RWPE2 (cell line): ENCODE measurements around the gene LARP1.

Source experiments
- ATAC-seq: fragments of 200-7000 bp; cut with Tn5 transposase; 3 replicates; pipeline ENCODE4 v1.9.1; 2021; ENCODE audit warnings: low read depth
- DNase-seq: peaks from one replicate; pipeline ENCODE4 v3.0.0-alpha.2; 2020; ENCODE audit warnings: low spot score
- H3K27ac ChIP-seq: fragments of 450-650 bp; 2 replicates; pipeline ENCODE4 v1.5.1; 2017; ENCODE audit warnings: mild to moderate bottlenecking; ENCODE audit not compliant: poor library complexity, severe bottlenecking
- H3K27me3 ChIP-seq: fragments of 250-450 bp; sonication (Bioruptor Pico); 2 replicates; pipeline ENCODE4 v1.5.1; 2021; ENCODE audit warnings: mild to moderate bottlenecking, moderate library complexity; ENCODE audit not compliant: insufficient read depth, poor library complexity, severe bottlenecking
- H3K36me3 ChIP-seq: fragments of 250-450 bp; sonication (Bioruptor Pico); 2 replicates; pipeline ENCODE4 v1.5.1; 2020; ENCODE audit warnings: low read depth, mild to moderate bottlenecking, moderate library complexity
- H3K4me1 ChIP-seq: fragments of 250-450 bp; sonication (Bioruptor Pico); 2 replicates; pipeline ENCODE4 v1.5.1; 2021; ENCODE audit warnings: mild to moderate bottlenecking, moderate library complexity; ENCODE audit not compliant: insufficient read depth, poor library complexity, severe bottlenecking
- H3K4me3 ChIP-seq: fragments of 250-450 bp; sonication (Bioruptor Pico); 2 replicates; pipeline ENCODE4 v1.5.1; 2021; ENCODE audit warnings: mild to moderate bottlenecking, moderate library complexity; ENCODE audit not compliant: severe bottlenecking
- H3K9me3 ChIP-seq: fragments of 250-450 bp; sonication (Bioruptor Pico); 2 replicates; pipeline ENCODE4 v1.5.1; 2021; ENCODE audit warnings: mild to moderate bottlenecking, moderate library complexity; ENCODE audit not compliant: severe bottlenecking
- CTCF ChIP-seq: fragments of 450-650 bp; IDR thresholded peaks from one replicate; pipeline ENCODE4 v1.5.1; 2017; ENCODE audit warnings: mild to moderate bottlenecking, moderate library complexity; ENCODE audit not compliant: poor library complexity, severe bottlenecking

LARP1 gene

GRCh38 chr5:154844809-154845208 is 89.6 kb downstream of the LARP1 start:
- Histone ChIP-seq H3K4me1 (no peaks in the 10 kb centered on the region), H3K9me3 (no peaks in the 10 kb centered on the region), H3K27ac (no peak overlapping the region), H3K36me3 (no peaks in the 10 kb centered on the region), H3K27me3 (no peaks in the 10 kb centered on the region), H3K4me3 (no peak overlapping the region)
- DNase-seq (no peak), ATAC-seq (no peak)
- TF ChIP-seq CTCF, result no peak

- no peaks in the 10 kb centered on the region for H3K27me3 ChIP-seq
- H3K9me3 ChIP-seq, result no peaks in the 10 kb centered on the region
- no peak for TF ChIP-seq CTCF
- ATAC-seq (no peak), DNase-seq (no peak)
- no peaks in the 10 kb centered on the region for H3K36me3 ChIP-seq
- H3K4me1 ChIP-seq, result peaks cover 6% of the 10 kb centered on the region
- no peak overlapping the region for H3K27ac ChIP-seq
- no peak overlapping the region for H3K4me3 ChIP-seq
Measured at GRCh38 chr5:154849264-154849785, 94.1 kb downstream of the LARP1 start.

GRCh38 chr5:154849791-154850201 is 94.6 kb downstream of the LARP1 start:
- Histone ChIP-seq H3K4me1 (peaks cover 6% of the 10 kb centered on the region), H3K27me3 (no peaks in the 10 kb centered on the region), H3K4me3 (no peak overlapping the region), H3K36me3 (no peaks in the 10 kb centered on the region), H3K9me3 (no peaks in the 10 kb centered on the region), H3K27ac (no peak overlapping the region)
- ATAC-seq, result peak; percentile 40
- TF ChIP-seq CTCF, result no peak
- DNase-seq, result no peak

GRCh38 chr5:154850255-154851062 is 95.3 kb downstream of the LARP1 start, which contains the start of gene FAXDC2:
Gene FAXDC2 (minus strand): TSS chr5:154850603. CDS start chr5:154838178, 12,425 bp downstream.
- peak; percentile 87 for ATAC-seq

More at GRCh38 chr5:154850255-154851062, 95.3 kb downstream of the LARP1 start, which contains the start of gene FAXDC2:
- Histone ChIP-seq H3K27ac (no peak within 1 kb of the TSS), H3K4me3 (no peak within 1 kb of the TSS), H3K4me1 (peaks cover 6% of the 10 kb centered on the region), H3K36me3 (no peaks in the 10 kb centered on the region), H3K9me3 (no peaks in the 10 kb centered on the region), H3K27me3 (no peaks in the 10 kb centered on the region)
- DNase-seq, result no peak
- TF ChIP-seq CTCF, result no peak
